GM19238 (cell line): ENCODE measurements around the gene RBP5.
"Not testable (repeated sequence)": the region's sequence is repeated elsewhere in the genome, so short reads cannot be mapped to it uniquely, and the experiment has no call there.

Experiments
- DNase-seq: peaks from one replicate; pipeline ENCODE4 v3.0.0; 2011; ENCODE audit warnings: low spot score; ENCODE audit not compliant: insufficient read length

RBP5 gene

DNA sequence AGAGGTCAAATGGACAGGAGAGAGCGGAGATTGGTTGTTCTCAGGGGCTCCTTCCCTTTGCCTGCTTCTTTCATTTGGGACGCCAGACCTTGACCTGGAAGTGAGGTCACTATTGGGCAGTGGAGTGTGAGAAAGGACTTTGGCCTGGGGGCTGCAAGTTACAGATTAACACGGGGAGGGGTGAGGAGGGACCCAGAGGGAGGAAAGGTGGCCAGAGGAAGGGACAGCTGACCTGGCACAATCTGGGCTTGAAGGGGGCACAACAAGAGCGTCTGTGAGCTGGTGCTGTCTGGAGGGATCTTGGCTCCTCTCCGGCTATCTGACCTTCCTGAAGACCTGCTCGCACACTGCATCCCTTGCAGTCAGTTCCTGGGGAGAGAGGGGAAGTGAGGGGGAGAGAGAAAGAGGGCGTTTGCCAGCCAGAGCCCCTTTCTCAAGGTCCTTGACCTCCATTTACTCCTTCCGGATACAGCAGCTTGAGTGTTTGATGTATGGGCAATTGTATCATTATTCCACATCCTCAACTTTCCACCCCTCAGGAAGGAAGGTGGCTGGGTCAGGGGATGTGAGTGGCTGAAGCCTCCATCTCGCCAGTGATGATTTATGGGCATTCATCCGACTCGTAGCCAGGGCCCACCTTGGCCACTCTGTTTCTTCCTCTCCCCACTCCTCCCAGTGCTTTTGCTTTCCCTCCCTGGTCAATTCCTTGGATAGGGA, 4.7 kb downstream of the RBP5 start:
- no peak for DNase-seq

DNA sequence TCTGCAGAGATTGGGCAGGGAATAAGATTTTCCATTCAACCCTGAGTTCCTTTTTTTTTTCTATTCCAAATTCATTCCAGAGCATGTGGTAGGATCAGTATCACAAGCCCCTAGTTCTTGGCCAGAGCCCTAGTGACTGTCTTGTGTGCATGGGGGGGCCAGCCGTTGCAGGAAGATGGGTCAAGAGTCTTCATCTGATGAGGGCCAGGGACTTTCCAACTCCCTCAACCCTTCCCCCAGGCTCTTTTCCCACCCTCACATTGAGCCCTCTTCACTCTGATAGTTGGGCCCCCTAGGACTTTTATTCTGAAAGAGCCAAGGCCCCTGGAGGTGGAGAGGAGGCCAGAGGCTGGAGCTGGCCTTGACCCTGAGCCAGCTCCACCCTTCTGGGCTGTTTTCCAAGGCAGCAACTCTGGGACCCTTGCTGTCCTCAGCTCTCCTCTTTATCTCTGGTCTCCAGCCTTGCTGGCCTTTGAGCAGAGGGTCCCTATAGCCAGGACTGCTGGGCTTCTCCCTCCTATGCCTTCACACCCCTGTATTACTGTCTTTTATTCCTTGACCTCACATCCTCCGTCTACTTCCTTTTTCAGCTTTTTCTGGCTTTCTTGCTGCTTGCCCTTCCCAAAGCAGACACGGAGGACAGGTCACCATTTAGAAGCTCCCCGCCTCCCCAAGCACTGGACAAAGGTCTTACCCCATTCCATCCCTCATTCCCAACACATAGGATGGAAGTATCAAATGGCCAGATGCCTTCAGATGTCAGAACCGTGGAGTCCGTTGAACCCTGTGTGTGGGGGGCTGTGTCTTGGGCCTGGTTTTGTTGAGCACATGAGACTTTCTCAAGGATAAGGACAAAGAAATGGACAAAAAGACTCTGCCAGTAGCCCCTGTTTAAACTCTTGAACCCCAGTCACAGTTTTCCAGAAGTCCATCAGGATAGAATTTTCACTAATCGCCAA, 5.6 kb downstream of the RBP5 start:
- DNase-seq: no peak

DNA sequence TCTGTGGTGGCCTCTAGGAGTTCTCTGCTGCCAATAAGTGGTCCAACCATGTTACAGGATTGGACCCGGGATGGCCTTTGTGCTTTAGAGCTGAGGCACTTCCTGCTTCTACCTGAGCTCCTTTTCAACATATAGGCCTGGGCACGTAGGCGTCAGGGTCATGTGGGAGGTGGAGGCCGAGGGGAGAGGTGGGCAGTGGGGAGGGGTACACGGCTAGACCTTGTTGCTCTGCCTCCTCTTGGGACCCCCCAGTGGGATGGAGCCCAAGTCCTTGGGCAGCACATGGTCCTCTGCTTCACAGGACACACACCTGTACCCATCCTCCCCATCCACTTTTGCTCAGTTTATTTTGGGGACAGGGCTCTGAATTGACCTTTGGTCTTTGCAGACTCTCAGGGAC, 7.4 kb downstream of the RBP5 start:
- no peak for DNase-seq

- DNase-seq: no peak
These were observed 8.5 kb downstream of the RBP5 start for GRCh38 chr12:7120166-7120565.

DNA sequence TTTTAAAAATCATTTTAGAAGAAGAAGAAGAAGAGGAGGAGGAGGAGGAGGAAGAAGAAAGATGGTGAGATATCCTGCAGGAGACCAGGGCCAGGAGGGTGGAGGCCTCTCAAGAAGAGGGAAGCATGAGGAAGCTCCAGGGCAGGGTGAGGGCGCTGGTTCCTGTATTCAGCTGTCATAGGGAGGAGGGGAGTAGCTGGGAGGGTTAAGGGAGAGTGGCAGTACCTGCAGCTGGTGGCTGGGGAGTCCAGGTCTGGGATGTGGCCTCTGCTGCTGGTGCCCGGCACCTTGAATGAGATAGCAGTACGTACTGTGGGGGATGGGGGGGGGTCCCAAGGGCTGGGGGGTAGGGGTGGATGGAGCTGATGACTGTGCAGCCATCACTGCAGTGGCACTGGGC, 9.8 kb downstream of the RBP5 start:
- no peak for DNase-seq

DNA sequence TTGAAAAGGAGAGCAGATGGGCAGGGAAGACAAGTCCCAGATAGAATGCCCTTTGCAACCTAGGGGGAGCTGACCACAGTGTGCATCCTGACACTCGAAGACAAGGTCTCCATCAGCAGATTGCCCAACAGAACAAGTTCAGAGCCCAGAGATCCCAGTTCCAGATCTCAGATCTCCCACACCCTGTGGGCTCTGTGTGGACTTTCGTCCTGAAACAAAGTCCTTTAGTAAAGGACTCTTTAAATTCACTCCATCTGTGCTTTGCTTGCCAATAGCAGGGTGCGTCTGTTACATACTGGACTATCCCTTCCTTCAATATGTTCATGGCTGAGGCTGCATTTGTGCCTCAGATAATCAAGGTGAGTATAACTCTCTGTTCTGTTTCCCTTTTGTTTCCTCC, 11.0 kb downstream of the RBP5 start:
- no peak for DNase-seq

DNA sequence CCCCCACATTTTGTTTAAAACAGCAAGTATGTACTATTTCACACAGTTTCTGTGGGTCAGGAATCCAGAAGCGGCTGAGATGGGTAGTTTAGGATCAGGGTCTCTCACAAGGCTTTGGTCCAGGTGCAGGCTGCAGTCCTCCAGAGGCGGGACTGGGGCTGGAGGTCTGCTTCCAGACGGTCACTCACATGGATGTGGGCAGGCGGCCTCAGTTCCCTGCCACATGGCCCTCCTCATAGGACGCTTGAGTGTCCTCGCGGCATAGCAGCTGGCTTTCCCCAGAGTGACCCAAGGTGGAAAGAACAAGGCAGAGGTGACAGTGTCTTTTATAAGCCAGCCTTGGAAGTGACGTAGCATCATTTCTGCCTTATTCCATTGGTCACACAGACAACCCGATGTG, 11.8 kb downstream of the RBP5 start:
- DNase-seq: no peak

DNA sequence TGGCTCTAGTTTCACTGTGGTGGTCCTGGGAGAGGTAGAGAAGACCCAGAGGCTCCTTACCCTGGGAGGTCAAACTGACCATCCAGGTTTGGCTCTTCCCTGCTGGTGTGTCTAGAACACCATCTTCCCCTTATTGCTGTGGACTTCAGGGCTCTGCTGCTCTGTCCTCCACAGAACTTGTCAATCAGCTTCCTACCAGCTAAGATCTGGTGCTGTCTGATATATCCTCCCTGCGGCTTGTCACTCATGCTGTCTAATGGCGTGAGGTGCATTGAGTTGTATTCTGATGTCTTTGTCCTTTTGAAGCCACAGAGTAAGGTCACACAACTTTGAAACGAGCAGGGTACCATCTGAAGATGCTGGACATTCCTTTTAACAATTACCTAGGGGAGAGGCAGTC, 12.5 kb downstream of the RBP5 start:
- no peak for DNase-seq

- no peak for DNase-seq
These were observed 13.8 kb downstream of the RBP5 start for GRCh38 chr12:7114851-7115250.

GRCh38 chr12:7114008-7114407, 14.7 kb downstream of the RBP5 start:
- DNase-seq: no peak

- DNase-seq: no peak
These were observed 15.3 kb downstream of the RBP5 start for GRCh38 chr12:7113389-7113871.

- DNase-seq: no peak
These were observed 16.6 kb downstream of the RBP5 start for GRCh38 chr12:7112041-7112440.

DNA sequence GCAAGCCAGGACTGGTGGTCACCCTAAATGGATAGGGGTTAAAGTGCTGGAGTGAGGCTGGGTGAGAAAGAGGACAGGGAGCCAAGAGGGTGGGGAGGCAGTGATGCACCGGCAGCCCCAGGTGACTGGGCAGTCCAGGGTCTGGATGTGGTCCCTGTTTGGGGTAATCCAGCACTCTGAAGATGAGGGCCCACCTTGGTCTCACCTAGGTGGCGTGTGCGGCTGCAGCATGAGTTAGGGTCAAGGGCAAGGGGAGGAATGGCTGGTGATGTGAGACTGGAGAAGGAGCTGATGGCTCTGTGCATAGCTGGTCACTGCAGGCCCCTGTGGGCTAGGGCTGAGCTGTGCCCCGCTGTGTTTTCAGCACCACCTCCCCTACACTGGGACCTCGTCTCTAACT, 18.0 kb downstream of the RBP5 start:
- DNase-seq: no peak

- no peak for DNase-seq
These were observed 19.1 kb downstream of the RBP5 start for GRCh38 chr12:7109572-7109920.

DNA sequence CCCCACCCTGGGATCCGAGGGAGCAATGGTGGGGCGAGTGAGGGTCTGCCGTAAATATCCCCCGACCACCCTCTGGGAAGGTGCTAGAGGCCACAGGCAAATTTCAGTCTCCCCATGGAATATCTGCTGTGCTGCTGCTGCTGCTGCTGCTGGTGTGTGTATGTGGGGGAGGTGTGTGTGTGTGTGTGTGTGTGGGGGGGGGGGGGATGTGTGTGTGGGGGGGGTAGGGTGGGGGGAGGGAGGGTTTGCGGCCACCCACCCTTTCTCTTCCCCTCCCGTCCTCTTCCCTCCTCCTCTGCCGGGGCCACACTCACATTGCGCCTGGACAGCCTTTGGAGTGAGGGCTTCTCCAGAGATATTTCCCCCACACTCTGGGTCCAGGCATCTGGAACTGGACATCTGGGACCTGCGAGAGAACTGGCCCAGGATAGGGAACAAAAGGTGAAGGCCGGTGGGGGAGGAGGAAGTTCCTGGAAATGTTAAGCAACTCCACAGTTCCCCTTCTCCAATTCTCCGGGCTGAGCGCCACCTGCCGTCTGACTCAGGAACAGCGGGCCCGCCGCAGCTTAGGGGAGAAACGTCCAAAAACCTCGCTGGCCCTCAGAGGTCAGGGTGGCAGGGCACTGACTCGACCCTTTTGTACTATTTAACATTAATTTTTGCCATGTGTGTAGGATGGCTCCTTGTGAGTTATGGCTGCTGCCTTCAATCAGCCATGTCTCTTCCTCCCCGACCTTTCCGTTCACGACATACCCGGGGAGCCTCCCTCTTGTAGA, 19.7 kb downstream of the RBP5 start, which contains the start of gene C1RL:
TSS of gene C1RL (minus strand) at position 419 of the 776 bp plus-strand sequence. CDS start at position 385, 34 bp downstream.
- DNase-seq: no peak

- DNase-seq: peak; percentile 88
These were observed 20.5 kb downstream of the RBP5 start for GRCh38 chr12:7108003-7108795.

DNA sequence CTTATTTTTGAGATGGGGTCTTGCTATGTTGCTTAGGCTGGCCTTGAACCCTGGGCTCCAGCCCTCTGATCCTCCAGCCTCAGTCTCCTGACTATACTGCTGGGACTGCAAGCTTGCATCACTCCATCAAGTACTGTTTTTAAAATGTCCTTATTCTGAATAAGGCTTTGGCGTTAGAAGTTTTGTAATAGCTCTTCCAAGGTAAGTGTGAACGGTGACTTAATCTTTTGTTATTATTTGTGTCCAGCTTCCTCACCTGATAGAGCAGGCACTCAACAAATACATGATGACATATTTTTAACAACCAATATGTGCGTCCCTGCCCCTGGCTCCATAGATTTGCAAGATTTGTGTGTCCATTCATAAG, 21.1 kb downstream of the RBP5 start:
- no peak for DNase-seq

- not testable (repeated sequence) for DNase-seq
These were observed 21.5 kb downstream of the RBP5 start for GRCh38 chr12:7107181-7107580.

- DNase-seq: no peak
These were observed 22.6 kb downstream of the RBP5 start for GRCh38 chr12:7106082-7106481.

DNA sequence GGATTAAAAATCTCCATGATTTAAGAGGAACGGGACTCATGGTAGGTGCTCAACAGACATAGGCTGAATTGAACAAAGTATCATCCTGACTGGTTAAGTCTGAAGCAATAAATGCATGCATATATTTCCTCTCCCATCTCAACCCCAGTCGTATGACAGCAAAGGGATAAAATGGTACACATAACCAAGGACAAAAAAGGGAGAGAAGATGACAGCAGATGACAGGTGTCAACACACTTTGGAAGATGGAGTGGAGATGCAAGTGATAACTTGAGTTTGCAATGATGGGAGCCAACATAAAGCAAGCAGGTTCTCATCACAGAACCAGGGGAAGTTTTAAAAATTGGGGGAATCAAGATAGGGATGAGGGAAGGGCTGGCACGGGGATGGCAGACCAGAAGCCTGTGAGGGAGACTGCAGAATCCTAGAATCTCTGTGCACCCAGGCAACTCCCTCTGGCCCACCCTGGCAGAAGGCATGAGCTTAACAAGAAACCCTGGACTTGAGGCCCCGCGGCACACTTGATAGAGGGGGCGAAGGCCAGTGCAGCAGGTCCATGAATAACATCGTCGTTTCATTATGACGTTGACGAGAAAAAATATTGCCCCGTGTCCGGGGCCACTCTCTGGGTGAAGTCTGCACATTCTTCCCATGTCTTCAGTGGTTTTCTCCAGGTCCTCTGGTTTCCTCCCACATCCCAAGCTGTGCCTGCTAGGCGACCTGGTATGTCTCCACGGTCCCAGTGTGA, 24.7 kb downstream of the RBP5 start:
- no peak for DNase-seq
